SKM-1 (cell line): ENCODE results near the gene CCDC183.
"Not testable (repeated sequence)": the region's sequence is repeated elsewhere in the genome, so short reads cannot be mapped to it uniquely, and the experiment has no call there.

ENCODE experiments used
- DNase-seq: peaks from one replicate; lab custom pipeline; 2025; ENCODE audit not compliant: unreplicated experiment; lab: John Stamatoyannopoulos, UW

The CCDC183 gene

GRCh38 chr9:136796238-136796774 lies at the start of gene CCDC183:
CCDC183 (plus strand) TSS chr9:136796338; CDS start chr9:136796398, 60 bp downstream.
- DNase-seq = no peak

- DNase-seq = no peak
These were observed 49.5 kb upstream of the CCDC183 start for GRCh38 chr9:136746621-136747020.

DNA sequence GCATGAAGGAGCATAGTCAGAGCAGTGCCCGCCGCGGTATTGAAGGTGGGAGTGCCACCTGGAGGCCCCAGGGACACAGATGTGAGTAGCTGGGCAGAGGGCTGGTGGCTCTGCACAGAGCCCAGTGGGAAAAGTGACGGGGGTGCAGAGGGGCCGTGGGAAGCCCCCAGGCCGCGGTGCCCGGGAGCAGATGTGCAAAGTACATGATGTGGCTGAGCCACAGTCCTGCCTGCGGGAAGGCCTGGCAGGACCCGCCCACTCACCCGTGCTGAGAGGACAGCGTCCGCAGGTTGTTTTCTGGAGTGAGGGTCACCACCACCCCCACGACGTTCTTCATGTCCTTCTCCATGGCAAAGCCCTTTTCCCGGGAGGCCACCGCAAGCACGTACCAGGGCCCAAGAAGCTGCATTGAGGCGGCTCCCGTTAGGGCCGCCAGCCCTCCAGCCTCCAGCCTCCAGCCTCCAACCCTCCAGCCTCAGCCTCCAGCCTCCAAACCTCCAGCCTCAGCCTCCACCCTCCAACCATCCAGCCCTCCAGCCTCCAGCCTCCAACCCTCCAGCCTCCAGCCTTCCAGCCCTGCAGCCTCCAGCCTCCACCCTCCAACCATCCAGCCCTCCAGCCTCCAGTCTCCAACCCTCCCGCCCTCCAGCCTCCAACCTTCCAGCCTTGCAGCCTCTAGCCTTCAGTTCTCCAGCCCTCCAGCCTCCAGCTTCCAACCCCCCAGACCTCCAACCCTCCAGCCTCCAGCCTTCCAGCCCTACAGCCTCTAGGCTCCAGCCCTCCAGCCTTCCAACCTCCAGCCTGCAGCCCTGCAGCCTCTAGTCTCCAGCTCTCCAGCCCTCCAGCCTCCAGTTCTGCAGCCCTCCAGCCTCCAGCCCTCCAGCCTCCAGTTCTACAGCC lies 48.7 kb upstream of the CCDC183 start:
- DNase-seq = no peak

DNA sequence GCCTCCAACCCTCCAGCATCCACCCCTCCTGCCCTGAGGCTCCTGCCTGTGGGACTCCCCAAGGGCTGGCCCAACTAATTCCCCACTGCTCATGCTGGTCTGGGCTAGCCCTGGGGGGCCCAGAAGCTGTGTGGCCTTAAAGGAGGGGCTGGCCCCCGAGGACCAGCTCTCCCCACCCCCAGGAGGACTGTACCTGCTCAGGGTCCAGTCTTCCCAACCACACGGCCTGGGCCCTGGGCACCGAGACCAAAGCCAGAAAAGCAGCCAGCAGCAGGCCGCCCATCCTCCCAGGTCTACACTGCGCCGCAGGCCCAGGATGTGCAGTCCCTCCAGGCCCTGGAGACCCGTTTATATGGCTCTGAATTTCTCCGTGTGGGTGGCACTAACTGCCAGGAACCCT lies 47.9 kb upstream of the CCDC183 start, which contains the start of gene LCN6:
Gene LCN6, minus strand, starts transcription at position 325 of the 400 bp plus-strand sequence. Its CDS starts 42 bp downstream, at position 283.
- DNase-seq = no peak

- DNase-seq = no peak
These were observed 47.2 kb upstream of the CCDC183 start for GRCh38 chr9:136748666-136749611.

DNA sequence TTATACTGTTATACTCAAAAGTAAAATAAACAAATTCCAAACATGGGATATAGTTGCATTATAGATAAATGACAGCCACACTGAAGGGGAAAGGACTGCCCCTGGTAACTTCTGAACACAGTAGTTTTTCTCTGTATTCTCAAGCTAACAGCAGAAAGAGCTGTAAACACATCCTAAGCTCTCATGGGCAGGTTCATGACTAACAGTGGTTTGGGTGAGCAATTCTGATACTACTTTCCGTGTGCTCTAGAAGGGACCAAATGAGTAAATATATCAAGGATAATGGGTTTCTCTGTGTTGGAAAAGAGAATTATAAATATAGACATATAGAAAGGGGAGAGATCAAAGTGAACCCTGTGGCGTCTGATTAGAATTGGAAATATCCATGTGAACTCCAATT lies 45.6 kb upstream of the CCDC183 start:
- DNase-seq = no peak

DNA sequence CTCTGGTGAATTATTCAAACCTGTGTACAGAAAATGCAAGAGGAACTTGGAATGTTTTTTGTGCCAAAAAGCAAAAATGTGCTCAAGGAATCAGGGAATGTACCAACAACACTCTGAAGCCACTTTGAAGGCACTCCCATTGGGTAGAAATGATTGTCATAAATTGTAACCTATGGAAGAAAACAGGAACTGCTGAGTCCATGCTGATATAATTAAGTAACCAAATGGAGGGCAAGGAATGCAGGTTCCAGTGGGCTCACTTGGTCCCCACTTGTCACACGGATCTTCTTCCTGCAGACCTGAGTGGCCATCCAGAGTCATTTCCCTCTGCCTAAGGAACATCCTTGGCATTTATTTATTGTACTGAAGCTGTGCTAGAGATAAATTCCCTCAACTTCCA lies 44.9 kb upstream of the CCDC183 start:
- DNase-seq = no peak

GRCh38 chr9:136751814-136752213 lies 44.3 kb upstream of the CCDC183 start:
- no peak for DNase-seq

DNA sequence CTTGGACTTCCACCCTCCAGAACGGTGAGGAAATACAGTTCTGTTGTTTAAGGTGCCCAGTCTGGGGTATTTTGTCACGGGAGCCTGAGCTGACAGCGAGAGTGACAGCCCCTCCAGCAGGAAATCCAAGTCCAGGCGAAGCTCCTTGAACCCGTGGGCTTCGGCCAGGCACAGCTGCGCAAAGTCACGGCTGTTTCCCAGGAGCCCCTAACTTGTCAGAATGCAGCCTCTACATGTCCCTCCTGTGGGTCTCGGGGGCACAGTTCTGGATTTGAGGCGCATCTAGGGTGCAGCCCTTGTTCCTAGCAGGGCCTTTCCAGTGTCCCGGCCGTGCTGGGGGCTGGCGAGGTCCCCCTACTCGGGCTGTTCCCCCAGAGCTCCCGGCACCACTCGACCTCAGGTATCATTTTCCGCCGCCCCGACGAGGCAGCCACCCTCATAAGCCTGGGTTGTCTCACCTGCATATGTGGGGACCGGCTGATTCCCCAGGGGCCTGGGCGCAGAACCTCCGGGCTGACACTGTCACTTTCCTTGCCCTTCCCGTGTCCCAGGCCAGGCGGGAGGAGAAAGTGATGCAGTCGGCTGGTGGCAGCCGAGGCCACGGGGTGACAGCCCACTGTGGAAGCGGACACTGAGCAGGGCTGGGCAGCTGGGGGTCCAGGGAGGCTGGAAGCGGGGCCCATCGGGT lies 42.6 kb upstream of the CCDC183 start:
- DNase-seq = no peak

GRCh38 chr9:136754059-136754572 lies 42.0 kb upstream of the CCDC183 start:
- no peak for DNase-seq

DNA sequence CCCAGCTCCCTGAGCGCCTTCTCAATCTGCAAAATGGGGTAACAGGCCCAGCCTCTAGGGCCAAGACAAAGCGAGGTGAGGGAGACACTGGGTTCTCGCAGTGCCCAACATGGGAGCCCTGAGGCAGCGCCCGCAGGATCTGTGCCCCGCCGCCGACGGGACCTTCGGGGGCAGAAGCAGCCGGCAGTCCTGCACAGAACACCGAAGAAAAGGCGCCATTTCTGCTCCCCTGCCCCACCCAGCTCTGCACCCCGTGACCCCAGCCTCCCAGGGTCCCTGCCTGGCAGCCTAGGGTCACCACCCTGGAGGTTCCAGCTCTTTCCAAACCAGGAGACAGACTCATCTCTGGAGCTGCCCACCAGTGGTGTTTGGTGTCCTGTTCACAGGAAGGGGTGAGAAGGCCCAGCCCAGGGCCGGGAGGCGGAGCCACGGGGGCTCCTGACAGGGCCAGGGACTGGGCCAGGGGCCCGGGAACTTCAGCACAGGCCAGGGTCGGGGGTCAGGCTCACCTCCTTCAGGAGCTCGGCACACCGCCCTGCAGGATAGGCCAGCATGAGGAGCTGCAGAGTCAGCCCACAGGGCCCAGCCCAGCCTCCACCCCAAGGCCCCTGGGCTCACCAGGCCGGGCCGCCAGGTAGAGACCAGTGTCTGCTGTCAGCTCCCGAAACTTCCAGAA lies 41.4 kb upstream of the CCDC183 start:
- DNase-seq = no peak

GRCh38 chr9:136755302-136756133 lies 40.6 kb upstream of the CCDC183 start:
- DNase-seq = not testable (repeated sequence)

- no peak for DNase-seq
These were observed 40.1 kb upstream of the CCDC183 start for GRCh38 chr9:136756134-136756438.

- no peak for DNase-seq
These were observed 39.3 kb upstream of the CCDC183 start for GRCh38 chr9:136756836-136757235.

- no peak for DNase-seq
These were observed 38.8 kb upstream of the CCDC183 start for GRCh38 chr9:136757328-136757727.

GRCh38 chr9:136757751-136758140 lies 38.4 kb upstream of the CCDC183 start:
- no peak for DNase-seq

DNA sequence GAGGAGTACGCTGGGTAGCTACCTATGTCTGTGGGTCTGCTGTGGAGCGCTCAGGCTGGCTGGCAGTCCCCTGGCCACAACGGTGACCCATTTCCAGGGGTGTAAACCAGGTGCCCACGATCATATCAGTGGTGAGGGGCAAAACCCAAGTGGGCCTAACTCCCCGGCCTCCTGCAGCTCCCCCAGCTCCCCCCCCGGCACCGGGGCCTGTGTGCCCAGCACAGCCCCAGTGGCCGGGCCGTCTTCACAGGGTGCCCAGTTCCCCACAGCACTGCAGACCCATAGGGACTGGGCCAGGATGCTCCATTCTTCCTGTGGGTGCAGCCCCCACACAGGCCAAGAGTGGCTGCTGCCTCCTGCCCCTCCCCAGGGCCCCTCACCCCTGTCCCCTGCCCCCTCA lies 37.1 kb upstream of the CCDC183 start:
- no peak for DNase-seq

DNA sequence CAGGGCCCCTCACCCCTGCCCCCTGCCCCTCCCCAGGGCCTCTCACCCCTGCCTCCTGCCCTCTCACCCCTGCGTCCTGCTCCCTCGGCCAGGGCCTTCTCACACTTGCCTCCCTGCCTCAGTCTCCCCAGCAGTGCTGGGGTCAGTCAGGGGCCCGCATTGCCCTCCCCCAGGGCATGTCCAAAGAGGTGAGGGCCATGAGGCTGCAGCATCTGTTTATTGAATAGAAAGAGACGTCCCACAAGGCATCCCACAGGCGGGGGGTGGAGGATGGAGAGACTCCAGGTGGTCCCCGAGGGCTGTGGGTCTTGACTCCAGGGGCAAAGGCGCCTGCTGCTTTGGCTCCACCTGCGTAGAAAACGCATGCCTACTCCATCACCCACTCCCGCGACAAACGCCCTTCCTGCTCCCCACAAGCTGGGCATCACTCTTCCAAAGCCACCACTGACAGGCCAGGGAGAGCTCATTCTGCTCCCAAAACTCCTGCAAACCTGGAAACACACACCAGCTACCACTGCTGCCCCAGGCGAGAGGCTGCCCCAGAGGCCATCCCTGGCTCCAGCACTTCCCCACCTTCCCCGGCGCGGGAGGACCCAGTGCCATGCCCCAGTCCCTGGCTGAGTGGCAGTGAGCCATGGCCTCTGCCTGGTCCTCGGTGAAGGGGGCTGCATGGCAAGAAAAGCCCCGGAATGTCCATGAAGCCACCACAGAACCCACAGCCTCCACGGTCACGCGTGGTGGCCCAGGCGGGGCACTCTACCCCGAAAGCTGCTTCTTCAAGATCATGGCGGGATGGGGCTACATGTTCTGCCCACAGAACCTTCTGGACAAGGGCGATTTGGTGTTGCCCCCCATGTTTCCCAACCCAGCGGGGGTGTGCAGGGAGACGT lies 36.5 kb upstream of the CCDC183 start:
- no peak for DNase-seq
